GM21717 (cell line): ENCODE results near the gene VWDE.
"Not testable (repeated sequence)": the region's sequence is repeated elsewhere in the genome, so short reads cannot be mapped to it uniquely, and the experiment has no call there.

Source experiments
- ATAC-seq: cut with Tn5 transposase; IDR thresholded peaks from one replicate; pipeline ENCODE4 v1.9.1; 2021; ENCODE audit warnings: mild to moderate bottlenecking, moderate library complexity; ENCODE audit not compliant: unreplicated experiment

Gene VWDE

GRCh38 chr7:12403287-12404181 is at the start of gene VWDE:
TSS of gene VWDE (minus strand) at chr7:12403865. CDS start at chr7:12403716, 149 bp downstream.
- peak; percentile 78 for ATAC-seq

- ATAC-seq: not testable (repeated sequence)
These were observed 49.5 kb upstream of the VWDE start for GRCh38 chr7:12453136-12453535.

- no peak for ATAC-seq
These were observed 47.0 kb upstream of the VWDE start for GRCh38 chr7:12450615-12451014.

GRCh38 chr7:12444785-12445184 is 41.1 kb upstream of the VWDE start:
- no peak for ATAC-seq

GRCh38 chr7:12440229-12440628 is 36.6 kb upstream of the VWDE start:
- ATAC-seq: no peak

- no peak for ATAC-seq
These were observed 33.4 kb upstream of the VWDE start for GRCh38 chr7:12436896-12437535.

- ATAC-seq: no peak
These were observed 32.5 kb upstream of the VWDE start for GRCh38 chr7:12436126-12436525.

- ATAC-seq: no peak
These were observed 30.5 kb upstream of the VWDE start for GRCh38 chr7:12434012-12434642.

GRCh38 chr7:12431886-12432556 is 28.4 kb upstream of the VWDE start:
- no peak for ATAC-seq

- ATAC-seq: no peak
These were observed 21.6 kb upstream of the VWDE start for GRCh38 chr7:12425311-12425710.

- ATAC-seq: no peak
These were observed 20.5 kb upstream of the VWDE start for GRCh38 chr7:12423997-12424745.

- no peak for ATAC-seq
These were observed 19.8 kb upstream of the VWDE start for GRCh38 chr7:12423355-12423996.

GRCh38 chr7:12422554-12423320 is 19.1 kb upstream of the VWDE start:
- no peak for ATAC-seq

GRCh38 chr7:12418452-12418851 is 14.8 kb upstream of the VWDE start:
- no peak for ATAC-seq

- no peak for ATAC-seq
These were observed 11.4 kb upstream of the VWDE start for GRCh38 chr7:12415072-12415471.

- ATAC-seq: no peak
These were observed 8.7 kb upstream of the VWDE start for GRCh38 chr7:12412407-12412806.

GRCh38 chr7:12410523-12410922 is 6.9 kb upstream of the VWDE start:
- ATAC-seq: no peak

- ATAC-seq: no peak
These were observed 5.5 kb upstream of the VWDE start for GRCh38 chr7:12409097-12409711.

GRCh38 chr7:12407652-12408051 is 4.0 kb upstream of the VWDE start:
- ATAC-seq: not testable (repeated sequence)
